HUES64 (cell line): ENCODE measurements around the gene MTMR6.

Experiments
- H3K27ac ChIP-seq: 2 replicates; pipeline ENCODE4 v1.7.0; 2013; ENCODE audit warnings: low read depth, low read length, inconsistent platforms
- H3K27me3 ChIP-seq: 2 replicates; pipeline ENCODE4 v1.6.1; 2013; ENCODE audit warnings: mild to moderate bottlenecking, low read length; ENCODE audit not compliant: insufficient read depth
- H3K36me3 ChIP-seq: 2 replicates; pipeline ENCODE4 v1.6.1; 2013; ENCODE audit warnings: mild to moderate bottlenecking, low read length; ENCODE audit not compliant: insufficient read depth
- H3K4me1 ChIP-seq: 2 replicates; pipeline ENCODE4 v1.6.1; 2013; ENCODE audit warnings: mild to moderate bottlenecking, low read length, moderate library complexity; ENCODE audit not compliant: insufficient read depth
- H3K4me3 ChIP-seq: 2 replicates; pipeline ENCODE4 v1.5.1; 2013; ENCODE audit warnings: mild to moderate bottlenecking, low read length, moderate library complexity
- H3K9ac ChIP-seq: 2 replicates; pipeline ENCODE4 v1.6.1; 2013; ENCODE audit warnings: mild to moderate bottlenecking, low read depth, low read length
- H3K9me3 ChIP-seq: 2 replicates; pipeline ENCODE4 v1.6.1; 2013; ENCODE audit warnings: low read depth, low read length; ENCODE audit not compliant: insufficient read depth
- WGBS: fragments of 150-250, 120-280 bp; methylation state at CpG from one replicate; pipeline ENCODE4 v1.1.7; 2013; ENCODE audit warnings: missing lambda C conversion rate; 5-methylcytosine and 5-hydroxymethylcytosine counted together

Gene MTMR6

GRCh38 chr13:25301347-25302113 is 14.2 kb upstream of the MTMR6 start, which contains the start of gene NUP58:
Gene NUP58, plus strand, starts transcription at chr13:25301625. Its CDS starts 149 bp downstream, at chr13:25301774.
- H3K27me3 ChIP-seq: peaks cover 28% of the 10 kb centered on the region; the same call in 1 of the 2 replicates
- H3K9me3 ChIP-seq: no peaks in the 10 kb centered on the region
- peaks cover 6% of the 10 kb centered on the region for H3K4me1 ChIP-seq
- 3% methylated on average over 64 of the region's 64 CpGs for WGBS
- H3K27ac ChIP-seq: peak within 1 kb of the TSS; percentile 82
- peak within 1 kb of the TSS; percentile 90 for H3K9ac ChIP-seq
- peaks cover 30% of the 10 kb centered on the region; the same call in 1 of the 2 replicates for H3K36me3 ChIP-seq
- H3K4me3 ChIP-seq: peak within 1 kb of the TSS; percentile 98

- 91% methylated on average over 33 of the region's 33 CpGs for WGBS
- Histone ChIP-seq H3K4me1 (peaks cover 6% of the 10 kb centered on the region), H3K27ac (no peak overlapping the region), H3K36me3 (peaks cover 30% of the 10 kb centered on the region; the same call in 1 of the 2 replicates), H3K4me3 (peak overlapping the region; percentile 98), H3K9me3 (no peaks in the 10 kb centered on the region), H3K9ac (peak overlapping the region; percentile 10; the same call in 1 of the 2 replicates), H3K27me3 (peaks cover 34% of the 10 kb centered on the region; the same call in 1 of the 2 replicates)
These were observed 13.6 kb upstream of the MTMR6 start for GRCh38 chr13:25300861-25301346.

GRCh38 chr13:25295701-25296100 is 8.4 kb upstream of the MTMR6 start:
- WGBS: 89% methylated on average over 3 of the region's 3 CpGs
- H3K9ac ChIP-seq: no peak overlapping the region
- H3K9me3 ChIP-seq: no peaks in the 10 kb centered on the region
- H3K27me3 ChIP-seq: peaks cover 45% of the 10 kb centered on the region; the same call in 1 of the 2 replicates
- H3K36me3 ChIP-seq: no peaks in the 10 kb centered on the region
- no peak overlapping the region for H3K27ac ChIP-seq
- H3K4me3 ChIP-seq: no peak overlapping the region
- H3K4me1 ChIP-seq: 0 out of 2 replicates have a peak, but pooled peaks cover 6% of the 10 kb centered on the region

GRCh38 chr13:25295228-25295627 is 7.9 kb upstream of the MTMR6 start:
- H3K4me3 ChIP-seq: no peak overlapping the region
- WGBS: 93% methylated on average over 3 of the region's 3 CpGs
- peaks cover 45% of the 10 kb centered on the region; the same call in 1 of the 2 replicates for H3K27me3 ChIP-seq
- no peaks in the 10 kb centered on the region for H3K36me3 ChIP-seq
- H3K9ac ChIP-seq: no peak overlapping the region
- H3K27ac ChIP-seq: no peak overlapping the region
- no peaks in the 10 kb centered on the region for H3K9me3 ChIP-seq
- H3K4me1 ChIP-seq: 0 out of 2 replicates have a peak, but pooled peaks cover 6% of the 10 kb centered on the region

GRCh38 chr13:25292301-25292700 is 5.0 kb upstream of the MTMR6 start:
- no peaks in the 10 kb centered on the region for H3K36me3 ChIP-seq
- no peak overlapping the region for H3K4me3 ChIP-seq
- WGBS: 76% methylated on average over 1 of the region's 1 CpG
- H3K27ac ChIP-seq: no peak overlapping the region
- peaks cover 37% of the 10 kb centered on the region; the same call in 1 of the 2 replicates for H3K27me3 ChIP-seq
- no peak overlapping the region for H3K9ac ChIP-seq
- H3K9me3 ChIP-seq: no peaks in the 10 kb centered on the region
- H3K4me1 ChIP-seq: 0 out of 2 replicates have a peak, but pooled peaks cover 8% of the 10 kb centered on the region

GRCh38 chr13:25291691-25292090 is 4.4 kb upstream of the MTMR6 start:
- Histone ChIP-seq H3K27me3 (peaks cover 31% of the 10 kb centered on the region; the same call in 1 of the 2 replicates), H3K9ac (no peak overlapping the region), H3K4me3 (no peak overlapping the region), H3K36me3 (no peaks in the 10 kb centered on the region), H3K27ac (no peak overlapping the region), H3K9me3 (no peaks in the 10 kb centered on the region), H3K4me1 (0 out of 2 replicates have a peak, but pooled peaks cover 8% of the 10 kb centered on the region)
- WGBS: 73% methylated on average over 1 of the region's 1 CpG

GRCh38 chr13:25288966-25289365 is 1.7 kb upstream of the MTMR6 start:
- Histone ChIP-seq H3K4me3 (no peak overlapping the region), H3K27ac (no peak overlapping the region), H3K4me1 (peaks cover 14% of the 10 kb centered on the region; the same call in 1 of the 2 replicates), H3K9me3 (no peaks in the 10 kb centered on the region), H3K36me3 (no peaks in the 10 kb centered on the region), H3K27me3 (peaks cover 15% of the 10 kb centered on the region; the same call in 1 of the 2 replicates), H3K9ac (no peak overlapping the region)
- 96% methylated on average over 2 of the region's 2 CpGs for WGBS

- Histone ChIP-seq H3K36me3 (no peaks in the 10 kb centered on the region), H3K27ac (peak overlapping the region; percentile 39; the same call in 1 of the 2 replicates), H3K4me1 (peaks cover 14% of the 10 kb centered on the region; the same call in 1 of the 2 replicates), H3K9ac (peak overlapping the region; percentile 68), H3K4me3 (peak overlapping the region; percentile 77), H3K27me3 (peaks cover 15% of the 10 kb centered on the region; the same call in 1 of the 2 replicates), H3K9me3 (no peaks in the 10 kb centered on the region)
- WGBS: 20% methylated on average over 25 of the region's 25 CpGs
These were observed 850 bp downstream of the MTMR6 start for GRCh38 chr13:25286308-25286968.

- H3K9ac ChIP-seq: no peak overlapping the region
- H3K4me3 ChIP-seq: no peak overlapping the region
- 88% methylated on average over 1 of the region's 1 CpG for WGBS
- no peaks in the 10 kb centered on the region for H3K36me3 ChIP-seq
- no peak overlapping the region for H3K27ac ChIP-seq
- H3K4me1 ChIP-seq: peaks cover 12% of the 10 kb centered on the region; the same call in 1 of the 2 replicates
- H3K9me3 ChIP-seq: no peaks in the 10 kb centered on the region
- peaks cover 4% of the 10 kb centered on the region; the same call in 1 of the 2 replicates for H3K27me3 ChIP-seq
These were observed 5.4 kb downstream of the MTMR6 start for GRCh38 chr13:25281935-25282332.

- Histone ChIP-seq H3K4me1 (peaks cover 8% of the 10 kb centered on the region; the same call in 1 of the 2 replicates), H3K27me3 (peaks cover 4% of the 10 kb centered on the region; the same call in 1 of the 2 replicates), H3K36me3 (no peaks in the 10 kb centered on the region), H3K9ac (no peak overlapping the region), H3K4me3 (no peak overlapping the region), H3K9me3 (no peaks in the 10 kb centered on the region), H3K27ac (no peak overlapping the region)
- WGBS: 71% methylated on average over 4 of the region's 4 CpGs
These were observed 5.9 kb downstream of the MTMR6 start for GRCh38 chr13:25281193-25281934.
